HEK293 (cell line): Measurements from ENCODE around the gene ZNF513.

Experiments
- BCL11B ChIP-seq: fragments of 450-650 bp; formaldehyde crosslinking; IDR thresholded peaks from 2 replicates; pipeline ENCODE4 v1.5.1; 2016; ENCODE audit warnings: low read depth, missing biosample characterization, missing genetic modification characterization
- HOXA7 ChIP-seq: sonication (generic); formaldehyde crosslinking; IDR thresholded peaks from 2 replicates; pipeline ENCODE4 v1.8.1; 2022; ENCODE audit warnings: missing genetic modification reagents, borderline replicate concordance
- IKZF3 ChIP-seq: fragments of 450-650 bp; IDR thresholded peaks from 2 replicates; pipeline ENCODE4 v1.5.0; 2018; ENCODE audit warnings: missing biosample characterization, mild to moderate bottlenecking, missing genetic modification characterization, moderate library complexity
- KLF1 ChIP-seq: fragments of 450-650 bp; formaldehyde crosslinking; IDR thresholded peaks from 2 replicates; pipeline ENCODE4 v1.5.1; 2016; ENCODE audit warnings: missing biosample characterization, missing genetic modification characterization
- OSR2 ChIP-seq: fragments of 450-650 bp; formaldehyde crosslinking; IDR thresholded peaks from 2 replicates; pipeline ENCODE4 v1.5.1; 2016; ENCODE audit warnings: missing biosample characterization, missing genetic modification characterization
- SCRT1 ChIP-seq: fragments of 450-650 bp; formaldehyde crosslinking; IDR thresholded peaks from 2 replicates; pipeline ENCODE4 v1.5.1; 2016; ENCODE audit warnings: missing biosample characterization, missing genetic modification characterization, borderline replicate concordance
- ZBTB17 ChIP-seq: fragments of 450-650 bp; formaldehyde crosslinking; IDR thresholded peaks from 2 replicates; pipeline ENCODE4 v1.5.1; 2016; ENCODE audit warnings: missing biosample characterization, missing genetic modification characterization
- ZBTB7A ChIP-seq: fragments of 450-650 bp; formaldehyde crosslinking; IDR thresholded peaks from 2 replicates; pipeline ENCODE4 v1.5.1; 2016; ENCODE audit warnings: low read depth, missing biosample characterization, missing genetic modification characterization
- ZFP3 ChIP-seq: fragments of 450-650 bp; formaldehyde crosslinking; IDR thresholded peaks from 2 replicates; pipeline ENCODE4 v1.5.1; 2016; ENCODE audit warnings: low read depth, missing biosample characterization, missing genetic modification characterization
- ZIC2 ChIP-seq: fragments of 450-650 bp; formaldehyde crosslinking; IDR thresholded peaks from 2 replicates; pipeline ENCODE4 v1.5.1; 2016; ENCODE audit warnings: missing biosample characterization, missing genetic modification characterization
- ZNF114 ChIP-seq: fragments of 450-650 bp; formaldehyde crosslinking; IDR thresholded peaks from 2 replicates; pipeline ENCODE4 v1.5.0; 2017; ENCODE audit warnings: missing biosample characterization, missing genetic modification characterization
- ZNF121 ChIP-seq: fragments of 450-650 bp; formaldehyde crosslinking; IDR thresholded peaks from 2 replicates; pipeline ENCODE4 v1.5.1; 2016; ENCODE audit warnings: missing biosample characterization, missing genetic modification characterization
- ZNF19 ChIP-seq: fragments of 450-650 bp; formaldehyde crosslinking; IDR thresholded peaks from 2 replicates; pipeline ENCODE4; 2016; ENCODE audit warnings: missing biosample characterization, missing genetic modification characterization, low read depth
- ZNF202 ChIP-seq: fragments of 450-650 bp; formaldehyde crosslinking; IDR thresholded peaks from 2 replicates; pipeline ENCODE4 v1.5.1; 2016; ENCODE audit warnings: missing biosample characterization, missing genetic modification characterization, borderline replicate concordance
- ZNF214 ChIP-seq: fragments of 450-650 bp; formaldehyde crosslinking; IDR thresholded peaks from 2 replicates; pipeline ENCODE4 v1.5.1; 2017; ENCODE audit warnings: missing biosample characterization, mild to moderate bottlenecking, missing genetic modification characterization, borderline replicate concordance
- ZNF302 ChIP-seq: fragments of 450-650 bp; formaldehyde crosslinking; IDR thresholded peaks from 2 replicates; pipeline ENCODE4 v1.5.1; 2016; ENCODE audit warnings: missing biosample characterization, missing genetic modification characterization, low read depth
- ZNF416 ChIP-seq: fragments of 450-650 bp; formaldehyde crosslinking; IDR thresholded peaks from 2 replicates; pipeline ENCODE4 v1.5.1; 2016; ENCODE audit warnings: missing biosample characterization, missing genetic modification characterization
- ZNF514 ChIP-seq: fragments of 450-650 bp; formaldehyde crosslinking; IDR thresholded peaks from 2 replicates; pipeline ENCODE4 v1.5.1; 2016; ENCODE audit warnings: missing biosample characterization, missing genetic modification characterization
- ZNF544 ChIP-seq: fragments of 450-650 bp; formaldehyde crosslinking; IDR thresholded peaks from 2 replicates; pipeline ENCODE4 v1.5.0; 2017; ENCODE audit warnings: missing biosample characterization, missing genetic modification characterization
- ZNF621 ChIP-seq: fragments of 450-650 bp; formaldehyde crosslinking; IDR thresholded peaks from 2 replicates; pipeline ENCODE4 v1.5.1; 2017; ENCODE audit warnings: missing biosample characterization, missing genetic modification characterization
- ZNF654 ChIP-seq: fragments of 450-650 bp; formaldehyde crosslinking; IDR thresholded peaks from 2 replicates; pipeline ENCODE4 v1.5.1; 2016; ENCODE audit warnings: low read depth, missing biosample characterization, missing genetic modification characterization
- ZNF777 ChIP-seq: fragments of 450-650 bp; formaldehyde crosslinking; IDR thresholded peaks from 2 replicates; pipeline ENCODE4 v1.5.1; 2017; ENCODE audit warnings: missing biosample characterization, missing genetic modification characterization, borderline replicate concordance
- ZNF785 ChIP-seq: fragments of 450-650 bp; formaldehyde crosslinking; IDR thresholded peaks from 2 replicates; pipeline ENCODE4 v1.5.1; 2016; ENCODE audit warnings: missing biosample characterization, missing genetic modification characterization
- ZNF830 ChIP-seq: fragments of 450-650 bp; IDR thresholded peaks from 2 replicates; pipeline ENCODE4 v1.5.0; 2018; ENCODE audit warnings: missing biosample characterization, missing genetic modification characterization, low read depth, mild to moderate bottlenecking, moderate library complexity
- ZSCAN23 ChIP-seq: fragments of 450-650 bp; formaldehyde crosslinking; IDR thresholded peaks from 2 replicates; pipeline ENCODE4 v1.5.1; 2016; ENCODE audit warnings: missing biosample characterization, missing genetic modification characterization
- TF ChIP-seq, protein P1 (sequence below): fragments of 450-650 bp; formaldehyde crosslinking; IDR thresholded peaks from 2 replicates; pipeline ENCODE4 v1.5.1; 2016; ENCODE audit warnings: missing biosample characterization, missing genetic modification characterization, borderline replicate concordance
- TF ChIP-seq, protein P2 (sequence below): fragments of 450-650 bp; formaldehyde crosslinking; IDR thresholded peaks from 2 replicates; pipeline ENCODE4 v1.5.1; 2016; ENCODE audit warnings: missing biosample characterization, missing genetic modification characterization
- TF ChIP-seq, protein P3 (sequence below): fragments of 450-650 bp; formaldehyde crosslinking; IDR thresholded peaks from 2 replicates; pipeline ENCODE4 v1.5.0; 2017; ENCODE audit warnings: missing biosample characterization, missing genetic modification characterization, borderline replicate concordance
- TF ChIP-seq, protein P4 (sequence below): fragments of 450-650 bp; formaldehyde crosslinking; IDR thresholded peaks from 2 replicates; pipeline ENCODE4 v1.5.1; 2016; ENCODE audit warnings: missing biosample characterization, missing genetic modification characterization
- TF ChIP-seq, protein P5 (sequence below): fragments of 450-650 bp; formaldehyde crosslinking; IDR thresholded peaks from 2 replicates; pipeline ENCODE4 v1.5.1; 2016; ENCODE audit warnings: missing biosample characterization, missing genetic modification characterization

The ZNF513 gene

DNA sequence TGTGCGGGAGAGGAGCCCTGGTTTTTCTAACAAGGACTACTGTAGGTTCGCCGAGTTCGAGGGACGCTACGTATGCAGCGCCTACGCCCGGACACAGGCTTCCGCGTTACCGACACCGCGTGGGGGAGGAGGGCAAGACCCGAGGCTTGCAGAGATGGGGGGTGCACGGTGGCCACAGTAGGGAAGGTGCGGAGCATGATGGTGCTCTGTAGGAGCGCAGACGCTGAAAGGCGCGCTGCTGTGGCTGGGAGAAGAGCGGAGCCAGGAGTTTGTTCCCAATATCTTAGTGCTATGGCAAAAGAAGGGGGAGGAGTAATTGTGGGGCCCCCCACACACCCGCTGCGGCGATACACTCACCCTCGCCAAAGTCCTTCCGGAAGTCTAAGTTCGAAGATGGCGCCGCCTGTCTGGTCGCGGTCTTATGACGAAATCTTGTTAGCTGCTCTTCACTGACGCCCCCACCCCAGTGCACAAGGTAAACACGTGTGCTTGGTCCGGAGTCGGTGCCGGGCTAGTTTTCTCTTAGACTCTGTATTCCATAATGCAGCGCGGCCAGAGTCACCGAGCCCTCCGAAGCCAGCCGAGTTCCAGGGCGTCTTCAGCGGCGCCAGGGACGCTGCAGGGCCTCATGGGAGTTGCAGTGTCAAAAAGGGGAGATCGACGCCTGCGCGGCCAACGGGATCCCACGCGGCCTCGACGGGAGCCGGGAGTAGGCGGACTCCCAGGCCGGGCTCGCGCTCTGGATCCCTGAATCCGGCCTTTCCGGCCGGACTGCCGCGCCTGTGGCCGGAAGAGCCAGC, 24.0 kb downstream of the ZNF513 start, which contains the start of gene GTF3C2 (continued):
- TF ChIP-seq SCRT1 (no peak), ZNF830 (no peak), ZNF785 (tag by site-specific recombination) (no peak), IKZF3 (tag by site-specific recombination) (peak; percentile 79; the same call in 1 of the 2 replicates), ZNF544 (no peak), ZBTB17 (peak; percentile 99), ZNF114 (tag by site-specific recombination) (no peak), KLF1 (tag by site-specific recombination) (no peak; the same call in 1 of the 2 replicates), ZNF214 (no peak), ZSCAN23 (tag by site-specific recombination) (no peak), ZNF621 (no peak), ZIC2 (tag by site-specific recombination) (peak; percentile 43), ZNF202 (tag by site-specific recombination) (no peak), ZNF514 (tag by site-specific recombination) (no peak), ZFP3 (tag by site-specific recombination) (no peak), OSR2 (tag by site-specific recombination) (no peak), BCL11B (no peak), ZNF777 (tag by site-specific recombination) (no peak), ZNF302 (no peak), ZNF19 (tag by site-specific recombination) (no peak), ZNF654 (tag by site-specific recombination) (no peak), ZBTB7A (tag by site-specific recombination) (no peak), ZNF416 (no peak), HOXA7 (CRISPR knock-in tag) (no peak), ZNF121 (tag by site-specific recombination) (no peak)
- TF ChIP-seq, protein P1, sequence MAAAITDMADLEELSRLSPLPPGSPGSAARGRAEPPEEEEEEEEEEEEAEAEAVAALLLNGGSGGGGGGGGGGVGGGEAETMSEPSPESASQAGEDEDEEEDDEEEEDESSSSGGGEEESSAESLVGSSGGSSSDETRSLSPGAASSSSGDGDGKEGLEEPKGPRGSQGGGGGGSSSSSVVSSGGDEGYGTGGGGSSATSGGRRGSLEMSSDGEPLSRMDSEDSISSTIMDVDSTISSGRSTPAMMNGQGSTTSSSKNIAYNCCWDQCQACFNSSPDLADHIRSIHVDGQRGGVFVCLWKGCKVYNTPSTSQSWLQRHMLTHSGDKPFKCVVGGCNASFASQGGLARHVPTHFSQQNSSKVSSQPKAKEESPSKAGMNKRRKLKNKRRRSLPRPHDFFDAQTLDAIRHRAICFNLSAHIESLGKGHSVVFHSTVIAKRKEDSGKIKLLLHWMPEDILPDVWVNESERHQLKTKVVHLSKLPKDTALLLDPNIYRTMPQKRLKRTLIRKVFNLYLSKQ (tag by site-specific recombination), result no peak
- TF ChIP-seq, protein P2, sequence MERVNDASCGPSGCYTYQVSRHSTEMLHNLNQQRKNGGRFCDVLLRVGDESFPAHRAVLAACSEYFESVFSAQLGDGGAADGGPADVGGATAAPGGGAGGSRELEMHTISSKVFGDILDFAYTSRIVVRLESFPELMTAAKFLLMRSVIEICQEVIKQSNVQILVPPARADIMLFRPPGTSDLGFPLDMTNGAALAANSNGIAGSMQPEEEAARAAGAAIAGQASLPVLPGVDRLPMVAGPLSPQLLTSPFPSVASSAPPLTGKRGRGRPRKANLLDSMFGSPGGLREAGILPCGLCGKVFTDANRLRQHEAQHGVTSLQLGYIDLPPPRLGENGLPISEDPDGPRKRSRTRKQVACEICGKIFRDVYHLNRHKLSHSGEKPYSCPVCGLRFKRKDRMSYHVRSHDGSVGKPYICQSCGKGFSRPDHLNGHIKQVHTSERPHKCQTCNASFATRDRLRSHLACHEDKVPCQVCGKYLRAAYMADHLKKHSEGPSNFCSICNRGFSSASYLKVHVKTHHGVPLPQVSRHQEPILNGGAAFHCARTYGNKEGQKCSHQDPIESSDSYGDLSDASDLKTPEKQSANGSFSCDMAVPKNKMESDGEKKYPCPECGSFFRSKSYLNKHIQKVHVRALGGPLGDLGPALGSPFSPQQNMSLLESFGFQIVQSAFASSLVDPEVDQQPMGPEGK, result peak; percentile 95
- TF ChIP-seq, protein P3, sequence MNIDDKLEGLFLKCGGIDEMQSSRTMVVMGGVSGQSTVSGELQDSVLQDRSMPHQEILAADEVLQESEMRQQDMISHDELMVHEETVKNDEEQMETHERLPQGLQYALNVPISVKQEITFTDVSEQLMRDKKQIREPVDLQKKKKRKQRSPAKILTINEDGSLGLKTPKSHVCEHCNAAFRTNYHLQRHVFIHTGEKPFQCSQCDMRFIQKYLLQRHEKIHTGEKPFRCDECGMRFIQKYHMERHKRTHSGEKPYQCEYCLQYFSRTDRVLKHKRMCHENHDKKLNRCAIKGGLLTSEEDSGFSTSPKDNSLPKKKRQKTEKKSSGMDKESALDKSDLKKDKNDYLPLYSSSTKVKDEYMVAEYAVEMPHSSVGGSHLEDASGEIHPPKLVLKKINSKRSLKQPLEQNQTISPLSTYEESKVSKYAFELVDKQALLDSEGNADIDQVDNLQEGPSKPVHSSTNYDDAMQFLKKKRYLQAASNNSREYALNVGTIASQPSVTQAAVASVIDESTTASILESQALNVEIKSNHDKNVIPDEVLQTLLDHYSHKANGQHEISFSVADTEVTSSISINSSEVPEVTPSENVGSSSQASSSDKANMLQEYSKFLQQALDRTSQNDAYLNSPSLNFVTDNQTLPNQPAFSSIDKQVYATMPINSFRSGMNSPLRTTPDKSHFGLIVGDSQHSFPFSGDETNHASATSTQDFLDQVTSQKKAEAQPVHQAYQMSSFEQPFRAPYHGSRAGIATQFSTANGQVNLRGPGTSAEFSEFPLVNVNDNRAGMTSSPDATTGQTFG, result no peak
- TF ChIP-seq, protein P4, sequence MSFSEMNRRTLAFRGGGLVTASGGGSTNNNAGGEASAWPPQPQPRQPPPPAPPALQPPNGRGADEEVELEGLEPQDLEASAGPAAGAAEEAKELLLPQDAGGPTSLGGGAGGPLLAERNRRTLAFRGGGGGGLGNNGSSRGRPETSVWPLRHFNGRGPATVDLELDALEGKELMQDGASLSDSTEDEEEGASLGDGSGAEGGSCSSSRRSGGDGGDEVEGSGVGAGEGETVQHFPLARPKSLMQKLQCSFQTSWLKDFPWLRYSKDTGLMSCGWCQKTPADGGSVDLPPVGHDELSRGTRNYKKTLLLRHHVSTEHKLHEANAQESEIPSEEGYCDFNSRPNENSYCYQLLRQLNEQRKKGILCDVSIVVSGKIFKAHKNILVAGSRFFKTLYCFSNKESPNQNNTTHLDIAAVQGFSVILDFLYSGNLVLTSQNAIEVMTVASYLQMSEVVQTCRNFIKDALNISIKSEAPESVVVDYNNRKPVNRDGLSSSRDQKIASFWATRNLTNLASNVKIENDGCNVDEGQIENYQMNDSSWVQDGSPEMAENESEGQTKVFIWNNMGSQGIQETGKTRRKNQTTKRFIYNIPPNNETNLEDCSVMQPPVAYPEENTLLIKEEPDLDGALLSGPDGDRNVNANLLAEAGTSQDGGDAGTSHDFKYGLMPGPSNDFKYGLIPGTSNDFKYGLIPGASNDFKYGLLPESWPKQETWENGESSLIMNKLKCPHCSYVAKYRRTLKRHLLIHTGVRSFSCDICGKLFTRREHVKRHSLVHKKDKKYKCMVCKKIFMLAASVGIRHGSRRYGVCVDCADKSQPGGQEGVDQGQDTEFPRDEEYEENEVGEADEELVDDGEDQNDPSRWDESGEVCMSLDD (tag by site-specific recombination), result peak; percentile 85
- TF ChIP-seq, protein P5, sequence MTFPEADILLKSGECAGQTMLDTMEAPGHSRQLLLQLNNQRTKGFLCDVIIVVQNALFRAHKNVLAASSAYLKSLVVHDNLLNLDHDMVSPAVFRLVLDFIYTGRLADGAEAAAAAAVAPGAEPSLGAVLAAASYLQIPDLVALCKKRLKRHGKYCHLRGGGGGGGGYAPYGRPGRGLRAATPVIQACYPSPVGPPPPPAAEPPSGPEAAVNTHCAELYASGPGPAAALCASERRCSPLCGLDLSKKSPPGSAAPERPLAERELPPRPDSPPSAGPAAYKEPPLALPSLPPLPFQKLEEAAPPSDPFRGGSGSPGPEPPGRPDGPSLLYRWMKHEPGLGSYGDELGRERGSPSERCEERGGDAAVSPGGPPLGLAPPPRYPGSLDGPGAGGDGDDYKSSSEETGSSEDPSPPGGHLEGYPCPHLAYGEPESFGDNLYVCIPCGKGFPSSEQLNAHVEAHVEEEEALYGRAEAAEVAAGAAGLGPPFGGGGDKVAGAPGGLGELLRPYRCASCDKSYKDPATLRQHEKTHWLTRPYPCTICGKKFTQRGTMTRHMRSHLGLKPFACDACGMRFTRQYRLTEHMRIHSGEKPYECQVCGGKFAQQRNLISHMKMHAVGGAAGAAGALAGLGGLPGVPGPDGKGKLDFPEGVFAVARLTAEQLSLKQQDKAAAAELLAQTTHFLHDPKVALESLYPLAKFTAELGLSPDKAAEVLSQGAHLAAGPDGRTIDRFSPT (tag by site-specific recombination), result 0 out of 2 replicates have a peak, but pooled peaks have one; percentile 31
- TF ChIP-seq, all 188 proteins: peak for 49
